ENCODE results near the gene DOCK4.

DNA sequence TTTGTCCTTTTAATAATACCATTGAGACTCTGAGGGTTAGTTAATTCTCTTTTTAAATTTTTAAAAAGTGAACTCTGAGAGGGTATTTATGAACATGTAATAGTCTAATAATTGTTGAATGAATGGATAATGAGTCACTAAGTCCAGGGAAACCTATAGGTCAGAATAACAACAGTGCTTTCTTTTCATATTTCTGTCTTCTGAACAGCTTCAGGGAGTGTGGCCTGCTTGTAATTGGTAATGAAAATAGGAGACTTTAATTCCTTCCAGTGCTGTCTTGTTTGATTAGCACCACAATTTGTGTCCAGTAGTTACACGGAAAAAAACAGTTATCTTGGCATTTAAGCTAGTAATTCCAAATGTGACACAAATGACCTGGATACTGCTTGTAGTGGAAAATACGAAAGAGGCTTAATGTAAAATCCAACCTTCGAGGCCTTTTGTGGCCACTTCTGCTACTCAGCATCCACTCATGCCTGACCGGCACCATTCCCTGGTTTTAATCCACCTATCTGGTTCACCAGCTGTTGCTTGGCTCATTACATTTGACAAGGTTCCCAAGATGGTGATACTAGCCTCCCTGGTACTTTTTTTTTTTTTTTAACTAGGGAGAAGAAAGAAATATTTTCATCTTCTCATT, 494.7 kb downstream of the DOCK4 start:
- TF ChIP-seq, protein P1, sequence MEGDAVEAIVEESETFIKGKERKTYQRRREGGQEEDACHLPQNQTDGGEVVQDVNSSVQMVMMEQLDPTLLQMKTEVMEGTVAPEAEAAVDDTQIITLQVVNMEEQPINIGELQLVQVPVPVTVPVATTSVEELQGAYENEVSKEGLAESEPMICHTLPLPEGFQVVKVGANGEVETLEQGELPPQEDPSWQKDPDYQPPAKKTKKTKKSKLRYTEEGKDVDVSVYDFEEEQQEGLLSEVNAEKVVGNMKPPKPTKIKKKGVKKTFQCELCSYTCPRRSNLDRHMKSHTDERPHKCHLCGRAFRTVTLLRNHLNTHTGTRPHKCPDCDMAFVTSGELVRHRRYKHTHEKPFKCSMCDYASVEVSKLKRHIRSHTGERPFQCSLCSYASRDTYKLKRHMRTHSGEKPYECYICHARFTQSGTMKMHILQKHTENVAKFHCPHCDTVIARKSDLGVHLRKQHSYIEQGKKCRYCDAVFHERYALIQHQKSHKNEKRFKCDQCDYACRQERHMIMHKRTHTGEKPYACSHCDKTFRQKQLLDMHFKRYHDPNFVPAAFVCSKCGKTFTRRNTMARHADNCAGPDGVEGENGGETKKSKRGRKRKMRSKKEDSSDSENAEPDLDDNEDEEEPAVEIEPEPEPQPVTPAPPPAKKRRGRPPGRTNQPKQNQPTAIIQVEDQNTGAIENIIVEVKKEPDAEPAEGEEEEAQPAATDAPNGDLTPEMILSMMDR (IDR thresholded peaks at IDR 0.05), result no peak
- no peak for TF ChIP-seq POLR2A (IDR thresholded peaks at IDR 0.05)
